Small intestine (tissue), 7 donors: ENCODE measurements around the gene EPHA1. TPM values are rescaled to one million over a fixed set of nuclear protein-coding genes. Genes with fewer than 3 reads are reported as not detected.

Experiments
- DNase-seq, 2 donors: peaks; one replicate each; pipeline versions ENCODE4 v3.0.0 to v3.0.0-alpha.2; 2013
- FAIRE-seq: peaks from 2 replicates; lab custom pipeline; 2012; peaks lifted over from hg19 to GRCh38; lab: Jason Lieb, UNC
- H3K27ac ChIP-seq, 3 donors: one replicate each; pipeline ENCODE4 v1.5.1; 2013; ENCODE audit warnings: low read length in 2 of 3, mild to moderate bottlenecking in 2 of 3, control low read depth in 1 of 3, inconsistent platforms in 1 of 3, low read depth in 1 of 3, moderate library complexity in 1 of 3
- H3K27me3 ChIP-seq, 3 donors: one replicate each; pipeline ENCODE4 v1.6.1; 2013; ENCODE audit warnings: low read length in 3 of 3, inconsistent platforms in 1 of 3; ENCODE audit not compliant: control insufficient read depth in 3 of 3, insufficient read depth in 3 of 3
- H3K36me3 ChIP-seq, 3 donors: one replicate each; pipeline ENCODE4 v1.6.1; 2013; ENCODE audit warnings: low read length in 3 of 3, inconsistent platforms in 1 of 3, low read depth in 1 of 3, mild to moderate bottlenecking in 1 of 3, moderate library complexity in 1 of 3; ENCODE audit not compliant: control insufficient read depth in 3 of 3, insufficient read depth in 2 of 3
- H3K4me1 ChIP-seq, 3 donors: one replicate each; pipeline ENCODE4 v1.6.1; 2013; ENCODE audit warnings: low read length in 2 of 3, inconsistent platforms in 1 of 3, low read depth in 1 of 3, mild to moderate bottlenecking in 1 of 3, moderate library complexity in 1 of 3; ENCODE audit not compliant: control insufficient read depth in 3 of 3, insufficient read depth in 2 of 3
- H3K4me3 ChIP-seq, 3 donors: one replicate each; pipeline ENCODE4 v1.5.1; 2013; ENCODE audit warnings: low read length in 3 of 3, control low read depth in 1 of 3, inconsistent platforms in 1 of 3, low read depth in 1 of 3, mild to moderate bottlenecking in 1 of 3, moderate library complexity in 1 of 3
- H3K9me3 ChIP-seq, 2 donors: one replicate each; pipeline ENCODE4 v1.6.1; 2013; ENCODE audit warnings: low read depth in 1 of 2, low read length in 1 of 2; ENCODE audit not compliant: control insufficient read depth in 2 of 2, insufficient read depth in 1 of 2
- WGBS, 3 donors: extraction: QIAGEN DNeasy Blood & Tissue Kit; methylation state at CpG; one replicate each; pipeline ENCODE4 v1.1.7; 2013; 5-methylcytosine and 5-hydroxymethylcytosine counted together
- polyA plus RNA-seq, 4 donors: library from polyadenylated mRNA; stranded (reverse) in 3 of 4; unstranded in 1 of 4; fragments of 200-250 nt in 3 of 4; fragments of 120-200 nt in 1 of 4; gene quantifications; one replicate each; pipeline versions ENCODE4 v1.2.1 to v1.2.3, GENCODE V29; 2013
- donor health status: healthy with polysubstance abuse.
- donor health status: control.
- donor health status: control.
- donor health status: Bipolar disorder and iron deficiency.
- donor health status: healthy.

EPHA1 gene
- polyA plus RNA-seq, 4 donors, result 14.6 to 47.4 (median 31.0) TPM

DNA sequence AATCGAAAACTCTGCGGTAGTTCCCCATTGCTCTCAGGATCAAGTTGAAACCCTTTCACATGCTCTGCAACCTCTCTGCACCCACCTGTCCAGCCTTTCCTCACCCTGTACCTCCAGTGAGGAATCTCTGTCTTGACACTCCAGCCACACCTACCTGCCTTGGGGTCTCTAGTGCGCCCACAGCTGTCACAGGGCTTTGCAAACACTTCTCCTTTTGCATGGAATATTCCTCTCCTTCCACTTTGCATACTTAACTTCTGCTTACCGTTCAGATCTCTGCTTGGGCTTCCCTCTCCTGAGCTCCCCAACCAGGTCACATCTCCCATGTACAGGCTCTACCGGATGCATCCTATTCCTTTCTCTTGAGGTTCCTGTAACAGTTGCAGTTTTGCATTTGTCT lies 34.1 kb downstream of the EPHA1 start:
- no peak for DNase-seq
- Histone ChIP-seq H3K27me3 (no peaks in the 10 kb centered on the region), H3K36me3 (no peaks in the 10 kb centered on the region), H3K4me3 (no peak overlapping the region), H3K4me1 (peaks cover 3 to 8% (median 4%) of the 10 kb centered on the region in 3 donors), H3K27ac (no peak overlapping the region), H3K9me3 (no peaks in the 10 kb centered on the region)
- no peak for FAIRE-seq
- 85 to 93% (median 89%) methylated on average over 5 of the region's 5 CpGs for WGBS, 3 donors

DNA sequence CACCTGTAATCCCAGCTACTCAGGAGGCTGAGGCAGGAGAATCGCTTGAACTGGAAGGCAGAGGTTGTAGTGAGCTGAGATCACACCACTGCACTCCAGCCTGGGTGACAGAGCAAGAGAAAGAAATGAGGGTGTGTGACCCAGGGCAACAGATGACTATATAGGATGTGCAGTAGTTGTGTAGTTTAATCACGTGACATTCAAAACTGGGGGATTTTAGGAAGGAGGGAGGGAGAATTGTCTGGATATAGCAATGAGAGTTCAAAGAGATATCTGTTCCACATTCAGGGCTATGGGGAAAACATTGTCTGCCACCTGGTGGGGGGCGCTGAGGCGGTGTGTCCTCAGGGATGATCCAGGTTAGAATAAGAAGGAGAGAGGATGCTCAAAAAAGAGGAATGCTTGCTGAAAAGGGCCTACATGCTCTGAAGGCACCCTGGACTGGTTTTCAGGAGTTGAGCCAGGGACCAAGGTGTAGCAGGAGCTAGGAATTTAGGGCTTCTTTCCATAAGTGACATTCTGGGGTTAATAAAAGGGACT lies 35.3 kb downstream of the EPHA1 start:
- no peaks in the 10 kb centered on the region for H3K27me3 ChIP-seq
- H3K9me3 ChIP-seq, result no peaks in the 10 kb centered on the region
- FAIRE-seq (no peak), DNase-seq (no peak)
- peaks cover 0 to 7% (median 7%) of the 10 kb centered on the region in 3 donors for H3K4me1 ChIP-seq
- H3K27ac ChIP-seq, result no peak overlapping the region
- no peak overlapping the region for H3K4me3 ChIP-seq
- no peaks in the 10 kb centered on the region for H3K36me3 ChIP-seq
- 85 to 91% (median 87%) methylated on average over 4 of the region's 4 CpGs for WGBS, 3 donors

DNA sequence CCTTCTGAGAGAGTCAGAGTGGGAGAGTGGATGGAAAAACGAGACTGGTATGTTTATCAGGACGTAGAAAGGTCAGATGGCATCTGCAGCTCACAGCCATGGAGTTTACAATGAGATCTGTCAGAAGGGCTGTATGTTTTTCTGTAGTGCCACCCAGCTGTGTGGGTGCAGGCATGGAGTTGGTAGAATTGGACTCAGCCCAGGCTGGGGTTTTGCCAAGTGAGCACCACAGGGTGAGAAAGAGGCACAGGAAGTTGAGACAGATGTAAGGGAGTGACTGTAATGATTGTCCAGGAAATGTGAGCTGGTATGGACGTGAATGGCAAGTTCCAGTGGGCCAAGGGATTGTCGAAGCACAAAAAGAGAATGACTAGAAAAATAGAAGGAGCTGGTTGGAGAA lies 36.6 kb downstream of the EPHA1 start:
- FAIRE-seq, result no peak
- no peaks in the 10 kb centered on the region for H3K27me3 ChIP-seq
- peak overlapping the region in 1 of 3 donors; percentile 49 for H3K27ac ChIP-seq
- no peaks in the 10 kb centered on the region for H3K9me3 ChIP-seq
- no peaks in the 10 kb centered on the region for H3K36me3 ChIP-seq
- WGBS, 3 donors, result 15 to 30% (median 28%) methylated on average over 4 of the region's 4 CpGs
- no peak overlapping the region for H3K4me3 ChIP-seq
- DNase-seq, result peak in 1 of 2 donors; percentile 73
- H3K4me1 ChIP-seq, result peaks cover 0 to 8% (median 7%) of the 10 kb centered on the region in 3 donors

DNA sequence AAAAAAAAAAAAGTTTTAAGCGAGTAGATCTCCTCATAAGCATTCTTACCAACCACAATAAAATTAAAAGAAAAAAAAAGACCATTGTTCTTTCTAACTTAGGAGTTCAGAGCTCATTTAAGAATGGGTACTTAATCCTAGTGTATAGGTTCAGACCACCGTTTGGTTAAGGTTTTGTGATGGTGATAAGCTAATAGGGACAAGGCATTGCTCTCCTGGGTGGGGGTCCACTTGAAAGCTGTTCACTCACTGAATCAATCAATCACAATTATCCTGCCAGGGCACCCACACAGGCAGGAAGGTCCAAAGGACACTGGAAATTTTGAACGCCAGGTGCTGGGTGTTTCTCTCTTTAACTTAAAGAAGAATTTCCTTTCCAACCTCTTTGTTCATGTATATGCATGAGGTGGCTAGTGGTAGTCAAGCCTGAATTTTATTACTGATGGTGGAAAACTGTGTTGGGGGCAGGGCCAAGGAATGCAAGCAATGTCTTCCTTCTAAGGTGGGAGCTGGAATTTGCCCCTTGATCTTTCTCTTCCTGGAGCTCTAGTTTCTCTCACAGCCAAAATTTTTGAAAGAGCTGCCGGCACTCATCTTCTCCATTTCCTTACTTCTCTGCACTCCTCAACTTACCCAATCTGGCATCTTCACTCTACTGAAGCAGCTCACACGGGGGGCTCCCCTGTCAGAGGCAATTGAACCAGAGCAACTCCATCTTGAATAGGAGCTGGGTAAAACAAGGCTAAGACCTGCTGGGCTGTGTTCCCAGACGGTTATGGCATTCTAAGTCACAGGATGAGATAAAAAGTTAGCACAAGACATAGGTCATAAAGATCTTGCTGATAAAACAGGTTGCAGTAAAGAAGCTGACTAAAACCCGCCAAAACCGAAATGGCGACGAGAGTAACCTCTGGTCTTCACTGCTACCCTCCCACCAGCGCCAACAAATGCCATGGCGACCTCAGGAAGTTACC lies 38.7 kb downstream of the EPHA1 start:
- H3K27ac ChIP-seq, result peak overlapping the region in 1 of 3 donors; percentile 59

DNA sequence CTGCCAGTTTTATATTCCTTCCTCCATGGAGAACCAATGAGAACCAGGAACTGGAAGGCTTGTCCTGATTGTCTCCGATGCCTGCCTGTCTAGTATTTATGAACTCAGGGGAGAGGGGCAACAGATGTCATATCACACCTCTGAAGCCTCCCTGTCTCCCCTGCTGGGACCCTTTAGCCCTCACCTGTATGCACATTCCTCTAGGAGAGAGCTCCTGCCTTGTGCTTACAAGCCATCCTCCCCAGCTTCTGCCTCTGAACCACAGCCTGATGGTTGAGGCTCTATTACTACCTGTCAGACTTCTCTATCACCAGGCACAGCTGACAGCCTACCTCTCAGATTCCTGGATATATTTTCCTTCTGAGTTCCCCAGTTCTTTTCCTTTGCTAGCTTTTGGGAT lies 40.3 kb downstream of the EPHA1 start:
- FAIRE-seq (no peak), DNase-seq (no peak)
- WGBS, 3 donors, result 38 to 57% (median 57%) methylated on average over 1 of the region's 1 CpG
- H3K4me1 ChIP-seq, result peaks cover 0 to 7% (median 6%) of the 10 kb centered on the region in 3 donors
- H3K36me3 ChIP-seq, result no peaks in the 10 kb centered on the region
- peaks cover 0 to 21% (median 3%) of the 10 kb centered on the region in 3 donors for H3K27me3 ChIP-seq
- H3K4me3 ChIP-seq, result no peak overlapping the region
- peak overlapping the region in 1 of 3 donors; percentile 9 for H3K27ac ChIP-seq
- no peaks in the 10 kb centered on the region for H3K9me3 ChIP-seq

More for the DNA sequence above, 38.7 kb downstream of the EPHA1 start:
- Histone ChIP-seq H3K4me1 (peaks cover 0 to 7% (median 6%) of the 10 kb centered on the region in 3 donors), H3K9me3 (no peaks in the 10 kb centered on the region), H3K27me3 (peaks cover 0 to 6% (median 0%) of the 10 kb centered on the region in 3 donors), H3K36me3 (no peaks in the 10 kb centered on the region), H3K4me3 (no peak overlapping the region)
- FAIRE-seq (no peak), DNase-seq (peak; percentile 59 to 73)
- WGBS, 3 donors, result 20 to 58% (median 44%) methylated on average over 11 to 12 of the region's 12 CpGs

DNA sequence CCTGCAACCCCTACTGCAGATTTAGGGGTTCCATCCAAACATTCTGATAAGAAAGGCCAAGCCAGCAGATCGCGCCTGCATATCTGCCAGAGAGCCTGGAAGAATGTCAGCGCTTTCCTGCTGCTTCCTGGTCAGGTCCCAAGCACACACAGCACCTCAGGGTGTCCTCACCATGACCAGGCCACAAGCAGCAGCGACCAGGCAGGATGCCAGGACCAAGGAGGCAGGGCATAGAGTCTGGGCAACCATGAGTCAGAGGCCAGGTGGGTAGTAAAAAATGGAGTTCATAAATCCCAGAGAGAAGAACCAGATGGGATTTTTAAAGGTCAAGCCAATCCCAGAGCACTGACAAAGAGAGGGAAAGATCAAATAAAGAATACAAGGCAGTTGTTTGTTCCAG lies 40.7 kb downstream of the EPHA1 start:
- Histone ChIP-seq H3K36me3 (no peaks in the 10 kb centered on the region), H3K27me3 (peaks cover 0 to 25% (median 7%) of the 10 kb centered on the region in 3 donors), H3K9me3 (no peaks in the 10 kb centered on the region), H3K4me1 (peaks cover 0 to 7% (median 6%) of the 10 kb centered on the region in 3 donors), H3K27ac (peak overlapping the region in 1 of 3 donors; percentile 9), H3K4me3 (no peak overlapping the region)
- WGBS, 3 donors, result 4 to 59% (median 36%) methylated on average over 4 of the region's 4 CpGs
- peak in 1 of 2 donors; percentile 96 for DNase-seq
- no peak for FAIRE-seq

DNA sequence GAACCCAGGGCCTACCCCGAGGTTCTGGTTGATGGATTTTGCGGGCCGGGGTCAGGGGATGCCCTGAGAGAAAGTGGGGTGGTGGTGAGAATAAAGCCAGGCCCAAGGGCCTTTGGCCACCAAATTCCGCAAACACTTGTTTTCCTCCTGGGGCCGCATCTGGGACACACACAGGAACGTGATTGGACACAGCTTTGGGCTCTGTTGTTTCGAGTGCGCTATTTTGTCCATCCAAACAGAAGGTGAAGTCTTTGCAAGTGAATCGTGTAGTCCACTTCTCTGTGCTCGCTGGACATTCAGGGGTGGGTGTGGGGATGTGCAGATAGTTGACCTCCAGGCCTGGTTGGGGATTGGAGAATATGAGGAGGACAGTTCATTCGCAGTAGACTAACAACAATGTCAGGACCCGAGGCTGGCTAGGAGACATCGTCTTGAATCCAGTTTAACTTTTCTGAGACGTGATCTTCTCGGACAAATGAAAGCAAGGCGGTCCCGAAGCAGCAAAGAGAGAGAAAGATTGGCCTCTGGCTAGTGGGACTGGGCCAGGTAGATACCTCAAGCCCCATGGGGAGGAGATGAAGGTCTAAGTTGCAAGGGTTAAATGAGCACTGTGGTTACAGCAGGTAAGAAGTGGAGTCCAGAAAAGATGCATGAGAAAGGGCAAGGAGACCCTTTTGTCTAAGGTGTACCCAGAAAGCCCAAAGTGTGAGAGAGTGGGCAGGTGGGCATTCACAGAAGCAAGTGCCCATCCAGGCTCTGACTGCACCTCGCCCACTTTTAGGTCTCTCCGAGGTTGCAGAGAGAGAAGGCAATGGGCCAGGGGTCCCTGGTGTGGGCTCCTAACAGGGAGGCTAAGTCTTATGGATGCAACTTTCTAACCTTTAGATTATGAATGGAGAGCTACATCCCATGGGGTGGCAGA lies 45.4 kb downstream of the EPHA1 start:
- Histone ChIP-seq H3K27me3 (peaks cover 4 to 61% (median 11%) of the 10 kb centered on the region in 3 donors), H3K9me3 (no peaks in the 10 kb centered on the region), H3K4me3 (peak overlapping the region in 1 of 3 donors; percentile 64), H3K4me1 (peaks cover 3 to 5% (median 3%) of the 10 kb centered on the region in 3 donors), H3K36me3 (no peaks in the 10 kb centered on the region), H3K27ac (no peak overlapping the region)
- DNase-seq (no peak), FAIRE-seq (no peak)
- 59 to 63% (median 61%) methylated on average over 19 of the region's 19 CpGs for WGBS, 3 donors
